Pons (tissue), 1 donor: Measurements from ENCODE around the gene CNTNAP2.

Experiments used
- DNase-seq: peaks from one replicate; pipeline ENCODE4 v3.0.0-alpha.2; 2016; ENCODE audit warnings: low spot score

Gene CNTNAP2

GRCh38 chr7:147485660-147486210 lies 1369.1 kb downstream of the CNTNAP2 start:
- DNase-seq = no peak

- no peak for DNase-seq
These were observed 1376.0 kb downstream of the CNTNAP2 start for GRCh38 chr7:147492606-147493005.

- DNase-seq = no peak
These were observed 1379.6 kb downstream of the CNTNAP2 start for GRCh38 chr7:147496209-147496608.

GRCh38 chr7:147497246-147497645 lies 1380.6 kb downstream of the CNTNAP2 start:
- DNase-seq = no peak

GRCh38 chr7:147498081-147498480 lies 1381.5 kb downstream of the CNTNAP2 start:
- DNase-seq = no peak

GRCh38 chr7:147509035-147509501 lies 1392.5 kb downstream of the CNTNAP2 start:
- DNase-seq = no peak

GRCh38 chr7:147509541-147510200 lies 1393.1 kb downstream of the CNTNAP2 start:
- no peak for DNase-seq

GRCh38 chr7:147510201-147510542 lies 1393.6 kb downstream of the CNTNAP2 start:
- DNase-seq = no peak

GRCh38 chr7:147510923-147511322 lies 1394.3 kb downstream of the CNTNAP2 start:
- no peak for DNase-seq

GRCh38 chr7:147513451-147513850 lies 1396.8 kb downstream of the CNTNAP2 start:
- no peak for DNase-seq

- no peak for DNase-seq
These were observed 1399.8 kb downstream of the CNTNAP2 start for GRCh38 chr7:147516391-147516790.

- DNase-seq = no peak
These were observed 1402.5 kb downstream of the CNTNAP2 start for GRCh38 chr7:147519062-147519461.

GRCh38 chr7:147523056-147523455 lies 1406.5 kb downstream of the CNTNAP2 start:
- DNase-seq = no peak

GRCh38 chr7:147524726-147525250 lies 1408.2 kb downstream of the CNTNAP2 start:
- no peak for DNase-seq

- DNase-seq = no peak
These were observed 1408.7 kb downstream of the CNTNAP2 start for GRCh38 chr7:147525325-147525724.

- no peak for DNase-seq
These were observed 1419.1 kb downstream of the CNTNAP2 start for GRCh38 chr7:147535701-147536111.

GRCh38 chr7:147539685-147540084 lies 1423.1 kb downstream of the CNTNAP2 start:
- DNase-seq = no peak

GRCh38 chr7:147540743-147541142 lies 1424.1 kb downstream of the CNTNAP2 start:
- DNase-seq = no peak

GRCh38 chr7:147541261-147541660 lies 1424.7 kb downstream of the CNTNAP2 start:
- DNase-seq = no peak

- DNase-seq = no peak
These were observed 1430.8 kb downstream of the CNTNAP2 start for GRCh38 chr7:147547252-147547897.

GRCh38 chr7:147556317-147556716 lies 1439.7 kb downstream of the CNTNAP2 start:
- DNase-seq = no peak

GRCh38 chr7:147563669-147564068 lies 1447.1 kb downstream of the CNTNAP2 start:
- no peak for DNase-seq

GRCh38 chr7:147564786-147565476 lies 1448.3 kb downstream of the CNTNAP2 start:
- DNase-seq = no peak
